Measurements from ENCODE around the gene AGRP.

AGRP gene

DNA sequence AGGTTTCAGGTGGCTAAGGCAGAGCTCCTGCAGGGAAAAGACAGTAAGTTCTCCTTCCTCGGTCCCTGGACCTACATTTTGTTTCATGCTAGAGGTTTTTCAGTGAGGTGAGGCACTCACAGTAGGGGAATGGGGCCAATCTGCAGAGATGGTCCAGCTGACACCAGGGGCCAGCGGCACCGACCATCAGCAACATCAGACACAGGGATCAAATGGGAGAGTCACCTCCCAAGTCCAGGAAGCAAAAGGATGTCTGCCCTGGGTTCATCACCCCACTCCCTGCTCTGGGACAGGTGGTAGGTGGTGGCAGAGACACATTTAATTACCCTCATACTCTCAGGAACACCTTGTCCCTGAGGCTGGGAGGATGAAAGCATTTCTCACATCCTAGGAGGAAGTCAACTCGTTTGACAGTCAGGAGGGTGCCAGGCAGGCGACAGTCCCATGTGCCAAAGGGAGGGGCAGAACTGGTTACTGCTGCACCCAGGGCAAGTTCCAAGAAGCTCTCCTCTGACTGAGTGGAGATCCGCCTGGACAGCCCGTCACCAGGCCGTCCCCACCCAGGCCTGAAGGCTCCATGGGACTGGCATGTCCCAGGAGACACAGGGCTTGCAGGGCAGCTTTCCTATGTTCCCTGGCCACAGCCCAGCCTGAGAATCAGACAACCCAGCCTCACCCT lies 21.6 kb downstream of the AGRP start:
- no peaks in the 10 kb centered on the region for H3K36me3 Mint-ChIP-seq (ENCODE audit: low read depth)
- no peak overlapping the region for H3K27ac Mint-ChIP-seq
- H3K4me1 Mint-ChIP-seq (ENCODE audit: low read depth): peaks cover 8% of the 10 kb centered on the region
- no peaks in the 10 kb centered on the region for H3K9me3 Mint-ChIP-seq
- H3K4me3 Mint-ChIP-seq: no peak overlapping the region
- no peaks in the 10 kb centered on the region for H3K27me3 Mint-ChIP-seq (ENCODE audit: low read depth)

DNA sequence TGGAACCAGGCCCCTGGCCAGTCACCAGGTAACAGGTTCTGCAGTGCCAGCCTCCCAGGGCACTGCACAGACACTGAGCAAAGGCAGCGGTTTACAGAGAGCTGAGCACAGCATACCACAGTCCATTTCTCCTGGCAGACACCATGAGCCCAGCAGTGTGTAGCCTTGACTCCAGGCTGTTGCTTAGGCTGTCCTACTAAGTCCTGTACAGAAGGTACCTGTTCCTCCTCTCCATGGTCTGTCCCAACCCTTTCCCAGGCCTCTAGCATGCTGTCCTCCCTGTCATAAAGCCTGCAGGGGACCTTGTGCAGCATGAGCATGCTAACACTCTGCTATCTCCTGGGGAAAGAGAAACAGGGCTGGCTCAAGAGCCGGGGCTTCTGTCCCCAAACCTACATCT lies 22.4 kb downstream of the AGRP start:
- no peaks in the 10 kb centered on the region for H3K36me3 Mint-ChIP-seq (ENCODE audit: low read depth)
- H3K4me3 Mint-ChIP-seq: no peak overlapping the region
- H3K4me1 Mint-ChIP-seq (ENCODE audit: low read depth): peaks cover 10% of the 10 kb centered on the region
- no peaks in the 10 kb centered on the region for H3K9me3 Mint-ChIP-seq
- H3K27me3 Mint-ChIP-seq (ENCODE audit: low read depth): no peaks in the 10 kb centered on the region
- no peak overlapping the region for H3K27ac Mint-ChIP-seq

DNA sequence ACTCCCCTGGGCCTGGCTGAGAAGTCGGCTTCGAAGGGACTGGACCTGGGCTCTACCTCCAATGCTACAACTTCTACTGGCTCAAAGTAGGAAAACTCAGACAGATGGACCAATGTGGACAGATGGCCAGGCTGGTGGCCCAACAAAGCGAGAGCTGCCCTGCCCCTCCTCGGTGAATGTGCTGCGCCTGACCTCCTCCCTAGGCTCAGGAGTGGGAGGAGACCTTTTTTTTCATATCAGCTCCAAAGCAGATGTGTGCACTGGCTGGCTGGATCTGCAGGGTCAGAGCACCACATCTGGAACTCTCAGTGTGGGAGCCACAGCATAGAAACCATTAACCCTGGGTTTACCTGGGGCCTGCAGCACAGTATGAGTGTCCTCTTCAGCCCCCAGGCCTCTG lies 23.2 kb downstream of the AGRP start:
- Mint-ChIP-seq H3K36me3 (ENCODE audit: low read depth) (no peaks in the 10 kb centered on the region), H3K4me3 (no peak overlapping the region), H3K9me3 (no peaks in the 10 kb centered on the region), H3K27me3 (ENCODE audit: low read depth) (no peaks in the 10 kb centered on the region), H3K27ac (no peak overlapping the region), H3K4me1 (ENCODE audit: low read depth) (peaks cover 8% of the 10 kb centered on the region)

DNA sequence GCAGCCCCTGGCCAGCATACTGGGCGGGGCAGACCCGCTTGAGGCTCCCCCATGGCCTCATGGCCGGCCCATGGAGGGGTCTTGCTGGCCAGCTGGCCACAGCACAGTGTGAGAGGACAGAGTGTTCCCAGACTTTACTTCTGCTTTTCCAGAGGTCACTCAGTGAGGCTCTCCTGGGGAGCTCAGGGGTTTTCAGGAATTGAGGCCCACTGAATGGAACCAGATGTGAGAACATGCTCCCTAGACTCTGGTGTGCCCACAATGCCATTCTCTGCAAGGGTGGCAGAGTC lies 23.5 kb downstream of the AGRP start:
- Mint-ChIP-seq H3K27ac (no peak overlapping the region), H3K4me1 (ENCODE audit: low read depth) (peaks cover 8% of the 10 kb centered on the region), H3K9me3 (no peaks in the 10 kb centered on the region), H3K36me3 (ENCODE audit: low read depth) (no peaks in the 10 kb centered on the region), H3K27me3 (ENCODE audit: low read depth) (no peaks in the 10 kb centered on the region), H3K4me3 (no peak overlapping the region)

DNA sequence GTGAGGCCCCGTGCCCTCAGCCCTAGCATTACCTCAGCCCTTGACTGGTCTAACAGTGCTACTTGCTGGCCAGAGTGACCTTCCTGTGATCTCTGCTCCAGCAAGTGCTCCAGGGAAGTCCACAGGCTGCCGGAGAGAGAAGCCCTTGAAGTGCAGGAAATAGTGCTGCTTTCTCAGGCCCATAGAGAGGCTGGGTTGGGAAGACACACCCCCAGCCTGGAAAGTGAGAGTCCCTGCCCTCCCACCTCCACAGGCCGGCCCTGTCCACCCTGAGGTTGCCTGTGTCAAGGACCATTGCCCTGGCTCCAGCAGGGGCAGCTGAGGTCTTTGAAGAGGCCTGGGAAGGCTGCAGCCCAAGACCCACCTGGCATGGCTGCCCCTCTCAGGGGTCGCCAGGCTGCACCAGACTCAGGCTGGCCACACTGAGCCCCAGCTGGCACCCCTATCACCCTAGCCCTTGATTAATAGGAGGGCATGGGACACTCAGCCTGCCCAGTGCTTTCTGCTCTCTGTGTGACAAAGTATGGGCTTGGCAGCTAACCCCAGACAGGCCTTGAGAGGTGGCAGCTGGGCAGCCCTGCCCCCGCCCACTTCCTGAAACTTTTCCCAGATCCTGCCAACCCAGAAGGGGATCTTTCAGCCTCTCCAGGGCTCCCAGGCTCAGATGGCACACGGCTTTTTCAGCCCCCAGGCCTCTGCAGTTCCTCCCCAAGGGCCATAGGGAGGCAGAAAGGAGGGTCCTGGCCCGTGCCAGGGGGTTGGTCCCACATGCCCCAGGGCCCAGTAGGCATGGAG lies 24.1 kb downstream of the AGRP start:
- Mint-ChIP-seq H3K27ac (no peak overlapping the region), H3K36me3 (ENCODE audit: low read depth) (no peaks in the 10 kb centered on the region)

DNA sequence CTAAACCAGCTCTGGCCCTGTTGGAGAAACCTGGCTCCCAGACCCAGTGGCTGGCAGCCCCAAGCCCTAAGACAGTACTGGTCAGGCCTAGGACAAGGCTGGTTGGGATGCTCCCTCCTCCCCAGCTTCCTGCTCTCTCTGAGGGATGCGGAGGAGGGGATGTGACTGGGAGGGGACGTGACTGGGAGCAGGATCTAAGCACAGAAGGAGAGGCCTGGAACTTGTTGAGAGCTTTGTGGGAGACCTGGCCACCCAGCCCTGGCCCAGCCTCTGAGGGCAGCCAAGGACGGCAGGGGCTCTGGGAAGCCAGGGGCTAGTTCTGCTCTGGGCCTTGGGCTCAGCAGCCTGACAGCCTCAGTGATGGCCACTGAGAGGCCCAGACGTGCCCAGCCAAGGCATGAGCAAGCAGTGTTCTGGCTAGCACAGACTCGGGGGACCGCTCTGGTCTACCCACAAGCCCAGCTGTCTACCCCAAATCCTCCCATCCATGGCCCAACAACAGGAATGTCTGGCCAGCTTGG lies 25.2 kb downstream of the AGRP start:
- Mint-ChIP-seq H3K27me3 (ENCODE audit: low read depth) (no peaks in the 10 kb centered on the region), H3K4me1 (ENCODE audit: low read depth) (peaks cover 10% of the 10 kb centered on the region), H3K36me3 (ENCODE audit: low read depth) (no peaks in the 10 kb centered on the region), H3K9me3 (no peaks in the 10 kb centered on the region), H3K4me3 (no peak overlapping the region), H3K27ac (no peak overlapping the region)

More for the DNA sequence above, 24.1 kb downstream of the AGRP start:
- H3K9me3 Mint-ChIP-seq: no peaks in the 10 kb centered on the region
- H3K4me1 Mint-ChIP-seq (ENCODE audit: low read depth): peaks cover 8% of the 10 kb centered on the region
- H3K27me3 Mint-ChIP-seq (ENCODE audit: low read depth): no peaks in the 10 kb centered on the region
- no peak overlapping the region for H3K4me3 Mint-ChIP-seq

DNA sequence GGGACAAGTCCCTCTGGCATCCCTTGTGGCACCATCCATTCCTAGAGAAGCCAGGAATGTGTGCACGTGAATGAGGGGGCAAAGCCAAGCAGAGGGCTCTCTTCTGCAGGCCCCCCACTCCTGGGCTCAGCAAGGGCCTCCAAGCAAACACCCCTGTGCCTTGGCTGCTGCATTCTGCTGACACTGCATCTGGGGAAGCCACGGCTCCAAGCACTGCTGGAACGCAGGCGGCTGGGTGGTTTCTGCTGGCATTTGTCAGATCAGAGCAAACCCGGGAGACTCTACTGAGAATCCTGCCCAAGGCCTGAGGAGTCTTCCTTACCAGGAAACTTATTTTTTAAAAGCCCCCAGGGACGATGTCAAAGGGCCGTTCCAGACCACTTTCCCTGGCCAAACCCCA lies 25.7 kb downstream of the AGRP start:
- H3K4me1 Mint-ChIP-seq (ENCODE audit: low read depth): peaks cover 10% of the 10 kb centered on the region
- no peaks in the 10 kb centered on the region for H3K36me3 Mint-ChIP-seq (ENCODE audit: low read depth)
- H3K27me3 Mint-ChIP-seq (ENCODE audit: low read depth): no peaks in the 10 kb centered on the region
- no peak overlapping the region for H3K27ac Mint-ChIP-seq
- H3K9me3 Mint-ChIP-seq: no peaks in the 10 kb centered on the region
- H3K4me3 Mint-ChIP-seq: no peak overlapping the region

DNA sequence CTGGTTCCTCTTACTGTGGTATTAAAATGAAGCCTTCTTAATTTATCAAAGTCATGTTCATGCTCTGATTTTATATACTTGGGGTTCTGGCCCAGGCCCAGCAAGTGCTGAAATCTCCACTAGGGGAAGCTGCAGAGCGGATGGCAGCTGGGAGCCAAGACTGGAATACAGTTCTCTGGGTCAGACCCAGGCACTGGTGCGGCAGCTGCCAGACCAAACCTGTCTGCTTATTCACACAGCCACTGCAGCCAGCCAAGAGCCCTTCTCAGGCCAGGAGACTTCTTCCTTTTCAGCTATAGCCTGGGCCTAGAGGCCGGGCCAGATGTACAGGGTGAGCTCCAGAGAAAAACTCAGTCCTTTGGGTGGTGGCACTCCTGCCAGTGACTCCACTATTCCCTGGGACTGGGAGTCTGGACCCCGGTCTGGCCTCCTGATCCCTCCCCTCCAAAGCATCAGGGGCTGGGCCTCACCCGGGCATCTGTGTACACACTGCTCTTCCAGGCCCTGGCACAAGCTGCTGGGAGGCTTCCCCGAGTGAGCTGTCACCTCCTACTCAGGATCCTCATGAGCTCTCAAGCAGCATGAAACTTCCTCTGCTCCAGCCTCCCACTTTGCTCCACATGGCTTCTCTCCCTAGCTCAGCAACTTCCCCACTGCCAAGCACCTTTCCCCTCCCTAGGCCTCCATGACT lies 26.8 kb downstream of the AGRP start:
- no peak overlapping the region for H3K27ac Mint-ChIP-seq
- no peaks in the 10 kb centered on the region for H3K27me3 Mint-ChIP-seq (ENCODE audit: low read depth)
- H3K4me1 Mint-ChIP-seq (ENCODE audit: low read depth): peaks cover 10% of the 10 kb centered on the region
- no peaks in the 10 kb centered on the region for H3K9me3 Mint-ChIP-seq
- H3K4me3 Mint-ChIP-seq: no peak overlapping the region
- H3K36me3 Mint-ChIP-seq (ENCODE audit: low read depth): no peaks in the 10 kb centered on the region

DNA sequence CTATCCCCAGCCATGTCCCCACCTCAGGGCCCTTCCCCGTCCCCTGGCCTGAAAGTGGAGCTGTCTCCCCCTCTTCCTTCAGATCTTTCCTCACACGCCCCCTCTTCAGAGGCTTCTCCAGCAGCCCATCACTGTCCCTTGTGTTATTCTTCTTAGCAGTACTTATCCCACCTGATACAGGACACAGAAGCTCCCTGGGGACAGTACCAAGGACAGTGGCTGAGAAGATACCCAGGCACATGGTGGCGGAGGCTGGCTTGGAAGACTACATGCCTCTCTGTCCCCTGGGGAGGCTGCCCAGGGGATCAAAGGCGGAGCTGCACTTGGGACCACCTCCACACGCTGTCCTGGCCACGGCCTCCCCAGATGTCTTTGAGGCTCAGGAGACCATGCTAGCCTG lies 28.5 kb downstream of the AGRP start:
- Mint-ChIP-seq H3K36me3 (ENCODE audit: low read depth) (peaks cover 7% of the 10 kb centered on the region), H3K4me3 (no peak overlapping the region), H3K9me3 (no peaks in the 10 kb centered on the region), H3K27ac (no peak overlapping the region), H3K27me3 (ENCODE audit: low read depth) (no peaks in the 10 kb centered on the region), H3K4me1 (ENCODE audit: low read depth) (peaks cover 10% of the 10 kb centered on the region)

DNA sequence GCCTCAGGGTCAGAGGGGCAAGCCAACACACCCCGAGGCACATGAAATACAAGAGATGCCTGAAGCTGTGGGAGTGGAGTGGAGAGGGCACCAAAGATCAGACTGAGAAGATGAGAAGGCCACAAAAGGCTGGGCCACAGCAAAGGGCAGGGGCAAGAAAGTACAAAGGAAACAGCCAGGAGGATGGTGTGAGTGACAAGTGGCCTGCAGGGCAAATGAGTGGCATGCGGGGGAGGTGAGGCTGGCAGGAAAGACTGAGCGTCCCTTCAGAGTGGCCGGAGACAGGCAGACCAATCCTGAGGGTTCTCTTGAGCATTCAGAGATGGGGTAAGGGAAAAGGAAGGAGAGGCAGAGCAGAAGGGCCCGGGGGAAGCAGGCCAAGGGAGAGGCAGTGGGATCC lies 29.2 kb downstream of the AGRP start:
- no peaks in the 10 kb centered on the region for H3K27me3 Mint-ChIP-seq (ENCODE audit: low read depth)
- peaks cover 7% of the 10 kb centered on the region for H3K36me3 Mint-ChIP-seq (ENCODE audit: low read depth)
- H3K27ac Mint-ChIP-seq: no peak overlapping the region
- H3K4me1 Mint-ChIP-seq (ENCODE audit: low read depth): peaks cover 10% of the 10 kb centered on the region
- no peak overlapping the region for H3K4me3 Mint-ChIP-seq
- H3K9me3 Mint-ChIP-seq: no peaks in the 10 kb centered on the region

DNA sequence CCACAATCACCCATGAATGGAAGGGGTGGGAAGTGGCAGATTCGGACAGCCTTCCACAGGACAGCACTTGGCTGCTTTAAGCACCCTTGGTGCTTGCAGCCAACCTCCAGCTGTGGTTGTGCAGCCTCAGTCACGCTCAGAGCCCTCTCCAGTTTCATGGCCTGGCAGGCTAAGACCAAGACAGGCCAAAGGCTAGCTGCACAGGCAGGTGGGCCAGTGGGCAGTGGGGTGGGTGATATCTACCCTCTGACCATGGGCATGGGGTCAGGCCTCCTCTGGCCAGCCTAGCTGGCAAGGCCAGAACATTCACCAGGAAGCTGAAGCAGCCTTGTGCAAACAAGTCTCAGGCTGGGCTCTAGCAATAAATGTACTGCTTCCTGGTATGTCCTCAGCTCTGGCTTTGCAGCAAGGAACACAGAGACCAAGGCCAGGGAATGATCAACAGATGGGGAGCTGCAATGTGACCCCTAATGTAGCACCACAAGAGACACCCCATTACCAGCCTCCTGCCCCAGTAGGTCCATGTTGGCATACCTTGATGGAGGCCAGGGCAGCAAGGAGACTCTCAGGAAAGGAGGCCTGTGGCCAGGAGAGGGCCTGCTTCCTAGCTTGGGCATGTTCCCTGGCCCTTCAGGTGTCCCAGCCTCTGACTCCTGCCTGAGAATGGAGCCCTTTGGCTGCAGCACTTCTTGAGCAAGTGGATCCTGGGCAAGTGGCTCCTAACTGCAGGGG lies 31.5 kb downstream of the AGRP start:
- Mint-ChIP-seq H3K27me3 (ENCODE audit: low read depth) (no peaks in the 10 kb centered on the region), H3K4me3 (no peak overlapping the region), H3K27ac (no peak overlapping the region), H3K36me3 (ENCODE audit: low read depth) (peaks cover 7% of the 10 kb centered on the region), H3K9me3 (no peaks in the 10 kb centered on the region), H3K4me1 (ENCODE audit: low read depth) (peaks cover 12% of the 10 kb centered on the region)

DNA sequence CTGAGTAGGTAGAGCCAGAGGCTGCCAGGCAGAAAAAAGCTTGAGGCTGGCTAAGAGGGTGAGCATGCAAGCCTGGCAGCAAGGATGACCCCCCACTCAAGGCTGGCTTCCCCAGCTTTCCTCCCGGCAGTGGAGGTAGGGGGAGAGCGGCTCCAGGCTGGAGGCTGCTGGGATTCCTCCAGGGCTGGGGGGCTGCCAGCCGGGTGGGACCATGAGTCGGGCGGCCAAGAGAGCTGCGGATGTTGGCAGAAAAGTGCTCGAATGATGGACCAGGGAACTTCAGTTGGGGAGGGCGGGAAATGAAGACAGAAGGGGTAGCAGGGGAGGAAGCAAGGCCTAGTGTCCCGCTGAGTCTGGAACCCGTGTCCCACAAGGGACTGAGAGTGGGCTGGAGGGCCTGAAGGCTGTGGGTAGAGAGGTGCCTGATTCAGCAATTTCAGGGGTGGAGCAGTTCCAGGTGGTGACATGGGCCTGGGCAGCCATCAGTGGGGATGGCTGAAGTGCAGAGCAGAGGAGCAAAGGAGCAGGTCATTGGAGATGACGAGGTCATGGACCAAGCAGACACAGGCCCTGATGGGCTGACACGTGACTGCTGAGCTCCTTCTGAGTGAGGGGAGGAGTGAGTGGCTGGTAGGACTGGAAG lies 32.2 kb downstream of the AGRP start:
- Mint-ChIP-seq H3K9me3 (no peaks in the 10 kb centered on the region), H3K36me3 (ENCODE audit: low read depth) (peaks cover 7% of the 10 kb centered on the region), H3K4me3 (no peak overlapping the region), H3K27me3 (ENCODE audit: low read depth) (no peaks in the 10 kb centered on the region), H3K4me1 (ENCODE audit: low read depth) (peaks cover 10% of the 10 kb centered on the region), H3K27ac (no peak overlapping the region)

DNA sequence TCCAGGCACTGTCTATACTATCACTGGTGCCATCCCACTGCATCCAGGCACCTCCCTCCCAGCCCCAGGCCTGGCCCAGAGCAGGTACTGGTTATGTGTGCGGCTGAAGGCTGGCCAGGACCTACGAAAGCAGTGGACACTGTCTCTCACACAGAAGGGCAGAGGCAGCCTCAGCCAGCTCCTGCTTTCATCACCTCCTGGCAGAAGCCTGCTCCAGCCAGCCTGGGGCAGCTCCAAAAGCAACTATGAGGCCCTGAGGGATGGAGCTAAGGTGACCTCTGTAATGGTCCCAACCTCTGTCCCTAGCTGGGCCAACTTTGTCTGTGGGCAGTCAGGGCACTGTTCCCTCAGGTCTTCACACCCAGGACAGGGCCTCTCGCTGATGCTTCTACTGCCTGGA lies 33.6 kb downstream of the AGRP start:
- Mint-ChIP-seq H3K27ac (no peak overlapping the region), H3K4me3 (no peak overlapping the region), H3K27me3 (ENCODE audit: low read depth) (no peaks in the 10 kb centered on the region), H3K36me3 (ENCODE audit: low read depth) (peaks cover 7% of the 10 kb centered on the region), H3K4me1 (ENCODE audit: low read depth) (peaks cover 6% of the 10 kb centered on the region), H3K9me3 (no peaks in the 10 kb centered on the region)

DNA sequence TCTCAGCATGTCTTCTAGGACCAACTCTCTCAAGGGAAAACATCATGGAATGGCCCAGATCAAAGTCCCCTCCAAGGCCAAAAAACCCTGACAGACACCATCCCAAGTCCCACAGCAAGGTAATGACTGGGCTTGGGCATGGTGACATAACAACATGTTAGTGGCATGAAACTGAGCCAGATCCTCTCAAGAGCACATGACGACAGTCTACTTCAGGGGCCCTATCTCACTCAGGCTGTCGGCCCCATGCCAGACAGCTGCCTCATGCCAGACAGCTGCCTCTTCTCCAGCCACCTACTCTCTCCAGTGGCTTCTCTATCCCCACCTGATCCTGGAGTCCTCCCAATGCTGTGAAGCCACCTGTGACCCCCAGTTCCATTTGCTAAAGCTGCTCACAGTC lies 34.0 kb downstream of the AGRP start:
- Mint-ChIP-seq H3K27me3 (ENCODE audit: low read depth) (no peaks in the 10 kb centered on the region), H3K27ac (no peak overlapping the region), H3K36me3 (ENCODE audit: low read depth) (peaks cover 7% of the 10 kb centered on the region), H3K4me3 (no peak overlapping the region), H3K9me3 (no peaks in the 10 kb centered on the region), H3K4me1 (ENCODE audit: low read depth) (peaks cover 6% of the 10 kb centered on the region)
